Cardiac fibroblast (primary cell): ENCODE measurements around the gene SDHAF2.
"Not testable (repeated sequence)": the region's sequence is repeated elsewhere in the genome, so short reads cannot be mapped to it uniquely, and the experiment has no call there.

Experiments used
- DNase-seq, 2 donors: peaks; one replicate each; pipeline versions ENCODE4 v3.0.0 to v3.0.0-alpha.2; 2010; ENCODE audit warnings: low read depth in 2 of 2
- H3K4me3 ChIP-seq, 2 donors: replicated peaks in 1 of 2; 1 replicate in 1 of 2; 2 replicates in 1 of 2; pipeline ENCODE4 v1.5.1; 2011; ENCODE audit warnings: low read depth in 2 of 2, low read length in 2 of 2, mild to moderate bottlenecking in 2 of 2, moderate library complexity in 1 of 2
- CTCF ChIP-seq: IDR thresholded peaks from one replicate; pipeline ENCODE4 v1.5.1; 2011; ENCODE audit warnings: low read depth, mild to moderate bottlenecking, low read length, inconsistent platforms

SDHAF2 gene

GRCh38 chr11:61422226-61422625 lies 7.7 kb upstream of the SDHAF2 start:
- H3K4me3 ChIP-seq, result no peak overlapping the region
- no peak for TF ChIP-seq CTCF
- DNase-seq, result no peak

GRCh38 chr11:61425367-61426131 lies 4.4 kb upstream of the SDHAF2 start:
- no peak for TF ChIP-seq CTCF
- H3K4me3 ChIP-seq, result no peak overlapping the region
- DNase-seq, result no peak

- H3K4me3 ChIP-seq, result peak overlapping the region; percentile 90
- peak; percentile 57 to 68 for DNase-seq
Observed at GRCh38 chr11:61429346-61429690, 606 bp upstream of the SDHAF2 start.

DNA sequence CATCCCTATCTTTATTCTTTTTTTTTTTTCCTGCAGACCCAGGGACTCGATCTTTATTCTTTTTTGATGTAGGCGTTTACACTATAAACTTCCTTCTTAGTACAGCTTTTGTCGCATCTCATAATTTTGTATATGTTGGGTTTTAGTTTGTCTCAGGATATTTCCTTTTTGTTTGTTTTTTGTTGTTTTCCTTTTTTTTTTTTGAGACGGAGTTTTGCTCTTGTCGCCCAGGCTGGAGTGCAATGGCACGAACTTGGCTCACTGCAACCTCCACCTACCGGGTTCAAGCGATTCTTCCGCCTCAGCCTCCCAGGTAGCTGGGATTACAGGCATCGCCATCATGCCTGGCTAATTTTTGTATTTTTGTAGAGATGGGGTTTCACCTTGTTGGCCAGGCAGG lies 915 bp downstream of the SDHAF2 start:
- H3K4me3 ChIP-seq, result peak overlapping the region; percentile 62 to 93
- DNase-seq, result not testable (repeated sequence)

More at GRCh38 chr11:61429346-61429690, 606 bp upstream of the SDHAF2 start:
- no peak for TF ChIP-seq CTCF

- no peak for DNase-seq
- H3K4me3 ChIP-seq, result no peak overlapping the region
- TF ChIP-seq CTCF, result no peak
Observed at GRCh38 chr11:61437496-61437895, 7.6 kb downstream of the SDHAF2 start.

- no peak for DNase-seq
- no peak overlapping the region for H3K4me3 ChIP-seq
- no peak for TF ChIP-seq CTCF
Observed at GRCh38 chr11:61439615-61440014, 9.7 kb downstream of the SDHAF2 start.

DNA sequence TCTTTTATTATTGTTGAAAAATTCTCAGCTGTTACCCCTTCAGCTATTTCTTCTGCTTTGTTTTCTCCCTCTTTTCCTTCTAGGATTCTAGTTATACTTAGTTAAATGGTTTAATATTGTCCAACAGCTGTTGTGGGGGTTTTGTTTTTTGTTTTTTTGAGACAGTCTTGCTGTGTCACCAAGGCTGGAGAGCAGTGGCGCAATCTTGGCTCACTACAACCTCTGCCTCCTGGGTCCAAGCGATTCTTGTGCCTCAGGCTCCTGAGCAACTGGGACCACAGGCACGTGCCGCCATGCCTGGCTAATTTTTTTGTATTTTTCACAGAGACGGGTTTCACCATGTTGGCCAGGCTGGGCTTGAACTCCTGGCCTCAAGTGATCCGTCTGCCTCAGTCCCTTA lies 12.7 kb downstream of the SDHAF2 start:
- TF ChIP-seq CTCF, result no peak
- DNase-seq, result no peak
- H3K4me3 ChIP-seq, result no peak overlapping the region
